Mammary epithelial cell (primary cell): ENCODE measurements around the gene KCNQ5.

Experiments used
- CTCF ChIP-seq, 2 donors: IDR thresholded peaks in 1 of 2; conservative IDR thresholded peaks in 1 of 2; 2 replicates each; pipeline ENCODE4 v1.5.1; 2011 to 2012; ENCODE audit warnings: inconsistent platforms in 2 of 2, low read length in 2 of 2, mild to moderate bottlenecking in 2 of 2, control low read depth in 1 of 2, low read depth in 1 of 2; ENCODE audit not compliant: insufficient read depth in 1 of 2; ENCODE audit errors: extremely low read depth in 1 of 2
- EZH2 ChIP-seq: IDR thresholded peaks from 2 replicates; pipeline ENCODE4 v1.6.1; 2012; ENCODE audit warnings: low read length, inconsistent platforms, borderline replicate concordance

DNA sequence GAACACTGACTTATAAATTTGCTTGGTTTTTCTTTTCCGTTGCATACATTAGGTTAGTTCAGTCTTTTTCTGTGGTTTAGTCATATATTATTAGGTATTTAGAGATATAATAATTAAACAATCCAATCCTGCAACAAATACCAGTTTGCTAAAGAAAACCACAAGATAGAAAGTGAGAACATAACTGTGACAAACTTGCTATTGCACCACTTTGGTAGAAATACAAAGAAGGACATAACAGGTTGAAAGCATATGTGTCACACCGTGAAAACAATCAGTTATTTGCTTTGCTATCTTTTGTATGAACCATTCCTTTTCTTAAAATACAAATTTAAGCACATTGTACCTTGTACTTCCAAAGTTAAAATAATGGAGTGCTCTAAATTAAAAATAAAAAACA is 42.0 kb upstream of the KCNQ5 start:
- no peak for TF ChIP-seq EZH2
- no peak for TF ChIP-seq CTCF (conservative IDR thresholded peaks at IDR 0.05 in 1 of 2, IDR thresholded peaks at IDR 0.05 in 1 of 2; ENCODE audit: extremely low read depth in 1 of 2, insufficient read depth in 1 of 2, low read depth in 1 of 2, low read length in 2 of 2)
